DND-41 (cell line): Measurements from ENCODE around the gene BBLN.
A peak's percentile ranks its signal among the peaks of the same experiment; 100 is the strongest.

Experiments used
- CTCF ChIP-seq: IDR thresholded peaks from 2 replicates; pipeline ENCODE4 v1.5.1; 2012; ENCODE audit warnings: borderline replicate concordance, low read length, moderate library complexity, mild to moderate bottlenecking; ENCODE audit not compliant: poor library complexity, severe bottlenecking; ENCODE audit errors: extremely low read depth
- EZH2 ChIP-seq: IDR thresholded peaks from 3 replicates; pipeline ENCODE4 v1.6.1; 2012; ENCODE audit warnings: borderline replicate concordance, low read depth, mild to moderate bottlenecking, moderate library complexity, low read length, inconsistent platforms; ENCODE audit not compliant: severe bottlenecking

GRCh38 chr9:128191406-128192046, 31.5 kb downstream of the BBLN start, which contains the start of gene CIZ1:
- no peak for TF ChIP-seq EZH2
- TF ChIP-seq CTCF, result peak; percentile 75
